ENCODE measurements around the gene EDC4. TPM values are rescaled to one million over a fixed set of nuclear protein-coding genes. Genes with fewer than 3 reads are reported as not detected.

The EDC4 gene
- total RNA-seq, 1 experiment from 2014 or later = 100 TPM

- ChIA-PET CTCF (no interaction called here), RAD21 (ENCODE audit: low non-redundant PET in 1 of 2, low total read pairs in 2 of 2, uncharacterized antibody in 2 of 2, unreplicated experiment in 2 of 2) (no interaction called here), POLR2A (no interaction called here)
- no peaks in the 10 kb centered on the region for H3K9me3 ChIP-seq (ENCODE audit: control insufficient read depth in 1 of 2, insufficient read depth in 1 of 2, low read depth in 1 of 2, low read length in 2 of 2)
- peak; percentile 28; the same call in 1 of the 2 replicates for ATAC-seq
- no peak overlapping the region for H2AFZ ChIP-seq (ENCODE audit: low read depth, low read length, poor library complexity, severe bottlenecking)
- H3K9ac ChIP-seq (ENCODE audit: low read length) = no peak overlapping the region
- BruUV-seq (replicated peaks) = no TSS peak
- no peaks in the 10 kb centered on the region for H3K4me1 ChIP-seq (ENCODE audit: control insufficient read depth in 1 of 2, insufficient read depth in 2 of 2, low read length in 2 of 2)
- no peak overlapping the region for H3K4me2 ChIP-seq (ENCODE audit: low read length)
- TF ChIP-seq FOSL1 (IDR thresholded peaks at IDR 0.05; ENCODE audit: low read depth) = no peak
- no peak for TF ChIP-seq CBX3 (IDR thresholded peaks at IDR 0.05; ENCODE audit: low read depth)
- TF ChIP-seq, protein P1, sequence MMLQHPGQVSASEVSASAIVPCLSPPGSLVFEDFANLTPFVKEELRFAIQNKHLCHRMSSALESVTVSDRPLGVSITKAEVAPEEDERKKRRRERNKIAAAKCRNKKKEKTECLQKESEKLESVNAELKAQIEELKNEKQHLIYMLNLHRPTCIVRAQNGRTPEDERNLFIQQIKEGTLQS (IDR thresholded peaks at IDR 0.05) = no peak
- TF ChIP-seq YY1 (IDR thresholded peaks at IDR 0.05; ENCODE audit: extremely low read depth, insufficient replicate concordance, low read depth, low read length) = no peak
- TF ChIP-seq SP1 (IDR thresholded peaks at IDR 0.05; ENCODE audit: low read depth) = no peak
- TF ChIP-seq EZH2phosphoT487 (IDR thresholded peaks at IDR 0.05; ENCODE audit: borderline replicate concordance) = no peak
- TF ChIP-seq RAD21 (IDR thresholded peaks at IDR 0.05; ENCODE audit: low read depth) = no peak
- TF ChIP-seq ZNF274 (IDR thresholded peaks at IDR 0.05; ENCODE audit: low read depth, low read length) = no peak
- TF ChIP-seq, protein P2, sequence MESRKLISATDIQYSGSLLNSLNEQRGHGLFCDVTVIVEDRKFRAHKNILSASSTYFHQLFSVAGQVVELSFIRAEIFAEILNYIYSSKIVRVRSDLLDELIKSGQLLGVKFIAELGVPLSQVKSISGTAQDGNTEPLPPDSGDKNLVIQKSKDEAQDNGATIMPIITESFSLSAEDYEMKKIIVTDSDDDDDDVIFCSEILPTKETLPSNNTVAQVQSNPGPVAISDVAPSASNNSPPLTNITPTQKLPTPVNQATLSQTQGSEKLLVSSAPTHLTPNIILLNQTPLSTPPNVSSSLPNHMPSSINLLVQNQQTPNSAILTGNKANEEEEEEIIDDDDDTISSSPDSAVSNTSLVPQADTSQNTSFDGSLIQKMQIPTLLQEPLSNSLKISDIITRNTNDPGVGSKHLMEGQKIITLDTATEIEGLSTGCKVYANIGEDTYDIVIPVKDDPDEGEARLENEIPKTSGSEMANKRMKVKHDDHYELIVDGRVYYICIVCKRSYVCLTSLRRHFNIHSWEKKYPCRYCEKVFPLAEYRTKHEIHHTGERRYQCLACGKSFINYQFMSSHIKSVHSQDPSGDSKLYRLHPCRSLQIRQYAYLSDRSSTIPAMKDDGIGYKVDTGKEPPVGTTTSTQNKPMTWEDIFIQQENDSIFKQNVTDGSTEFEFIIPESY (IDR thresholded peaks at IDR 0.05; ENCODE audit: extremely low read depth, insufficient replicate concordance, low read length) = no peak
- no peak for TF ChIP-seq REST (IDR thresholded peaks at IDR 0.05; ENCODE audit: low read depth)
- TF ChIP-seq ZFX (IDR thresholded peaks at IDR 0.05) = no peak
- TF ChIP-seq EZH2 (IDR thresholded peaks at IDR 0.05) = no peak
- no peak for TF ChIP-seq POLR2A (IDR thresholded peaks at IDR 0.05; ENCODE audit: borderline replicate concordance, extremely low read depth, insufficient read depth, insufficient read length)
- no peak for TF ChIP-seq JUND (IDR thresholded peaks at IDR 0.05)
- H3K27ac ChIP-seq (ENCODE audit: low read depth, low read length) = no peak overlapping the region
- no peak overlapping the region for H3K4me3 ChIP-seq (replicated peaks in 1 of 2; ENCODE audit: low read depth in 1 of 2, low read length in 2 of 2)
- intact Hi-C loops (cut with micrococcal nuclease) = no loop called here
- no peaks in the 10 kb centered on the region for H3K9me2 ChIP-seq (ENCODE audit: insufficient read depth)
- H3K27me3 ChIP-seq (ENCODE audit: insufficient read depth, low read length) = no peaks in the 10 kb centered on the region
- no peaks in the 10 kb centered on the region; a peak in 2 of 4 replicates for H3K36me3 ChIP-seq (ENCODE audit: control insufficient read depth in 1 of 2, insufficient read depth in 2 of 2, low read length in 2 of 2)
- DNase-seq (ENCODE audit: low read depth, low spot score) = no peak
- no peaks in the 10 kb centered on the region for H4K20me1 ChIP-seq (ENCODE audit: insufficient read depth)
- no peaks in the 10 kb centered on the region; the same call in 1 of the 2 replicates for H3K79me2 ChIP-seq (ENCODE audit: insufficient read depth, low read length)
These were observed 34.7 kb downstream of the EDC4 start for GRCh38 chr16:67907397-67908180.
